GM12878 (cell line): ENCODE results near the gene SLC37A1. TPM values are rescaled to one million over a fixed set of nuclear protein-coding genes. Genes with fewer than 3 reads are reported as not detected.

ENCODE experiments used
- ATAC-seq: fragments of 200-7000 bp; cut with Tn5 transposase; 3 replicates; pipeline ENCODE4 v1.9.1; 2020; ENCODE audit warnings: mild to moderate bottlenecking, moderate library complexity
- BruUV-seq: library from RNA; stranded (reverse); fragments of 400-500 nt; replicated peaks from 2 replicates; lab custom pipeline; 2021; lab: Mats Ljungman, UMichigan
- CTCF ChIA-PET: fragments of 300-600 bp; sonication (Branson Sonifier 250); formaldehyde crosslinking; extraction: SDS; loops from one replicate; lab custom pipeline; 2021; ENCODE audit warnings: inconsistent platforms; lab: Yijun Ruan, JAX
- POLR2A ChIA-PET: fragments of 350-600 bp; formaldehyde crosslinking; extraction: SDS; loops from one replicate; lab custom pipeline; 2021; ENCODE audit warnings: inconsistent platforms; lab: Charles Lee
- RAD21 ChIA-PET: fragments of 300-600 bp; sonication (Branson Sonifier 250); formaldehyde crosslinking; loops from one replicate; lab custom pipeline; 2023; ENCODE audit warnings: antibody characterized with exemption; ENCODE audit not compliant: unreplicated experiment; lab: Charles Lee
- SMC1A ChIA-PET: fragments of 300-600 bp; sonication (Branson Sonifier 250); formaldehyde crosslinking; loops from one replicate; lab custom pipeline; 2023; ENCODE audit not compliant: unreplicated experiment, uncharacterized antibody; lab: Charles Lee
- DNase-seq: peaks from one replicate; pipeline ENCODE4 v3.0.0-alpha.2; 2011; ENCODE audit warnings: low read depth, low spot score
- FAIRE-seq: peaks from 3 replicates; lab custom pipeline; 2011; peaks lifted over from hg19 to GRCh38; lab: Jason Lieb, UNC
- H2AFZ ChIP-seq: 2 replicates; pipeline ENCODE4 v1.6.0; 2011; ENCODE audit warnings: low read depth, low read length, control low read depth; ENCODE audit not compliant: control insufficient read depth
- H3K27ac ChIP-seq: 2 replicates; pipeline ENCODE4 v1.5.1; 2011; ENCODE audit warnings: control low read depth; ENCODE audit not compliant: control insufficient read depth, insufficient read depth
- H3K27me3 ChIP-seq, 2 experiments: replicated peaks in 1 of 2; 2 replicates each; pipeline versions ENCODE4 v1.6.0 to v1.6.1; 2011; ENCODE audit warnings: low read length in 1 of 2; ENCODE audit not compliant: control insufficient read depth in 2 of 2, insufficient read depth in 2 of 2
- H3K36me3 ChIP-seq, 2 experiments: 2 replicates each; pipeline ENCODE4 v1.5.1; 2011; ENCODE audit warnings: low read length in 1 of 2; ENCODE audit not compliant: control insufficient read depth in 2 of 2, insufficient read depth in 2 of 2
- H3K4me1 ChIP-seq: 2 replicates; pipeline ENCODE4 v1.6.1; 2011; ENCODE audit warnings: mild to moderate bottlenecking, low read length, moderate library complexity, mixed read lengths; ENCODE audit not compliant: control insufficient read depth, insufficient read depth
- H3K4me2 ChIP-seq: 2 replicates; pipeline ENCODE4 v1.6.0; 2011; ENCODE audit warnings: control low read depth; ENCODE audit not compliant: control insufficient read depth, insufficient read depth
- H3K4me3 ChIP-seq: fragments of 200-600 bp; sonication (generic); 2 replicates; pipeline ENCODE4 v1.5.1; 2016
- H3K79me2 ChIP-seq: 2 replicates; pipeline ENCODE4 v1.6.0; 2011; ENCODE audit warnings: low read length; ENCODE audit not compliant: control insufficient read depth, insufficient read depth
- H3K9ac ChIP-seq: 2 replicates; pipeline ENCODE4 v1.8.0; 2011; ENCODE audit warnings: low read length, control low read depth, mixed read lengths; ENCODE audit not compliant: control insufficient read depth, insufficient read depth
- H3K9me3 ChIP-seq: replicated peaks from 3 replicates; pipeline ENCODE4 v1.5.1; 2011; ENCODE audit warnings: mild to moderate bottlenecking, low read length; ENCODE audit not compliant: control insufficient read depth, insufficient read depth
- H4K20me1 ChIP-seq: 2 replicates; pipeline ENCODE4 v1.6.0; 2011; ENCODE audit not compliant: control insufficient read depth, insufficient read depth
- BCL11A ChIP-seq: IDR thresholded peaks from 2 replicates; pipeline ENCODE4 v1.6.1; 2011; ENCODE audit warnings: low read depth, low read length
- BCL3 ChIP-seq: IDR thresholded peaks from 2 replicates; pipeline ENCODE4 v1.6.1; 2011; ENCODE audit warnings: borderline replicate concordance, low read depth, mild to moderate bottlenecking, moderate library complexity, low read length; ENCODE audit not compliant: insufficient read depth, poor library complexity, severe bottlenecking
- IKZF2 ChIP-seq, 2 experiments: fragments of 450-650 bp; IDR thresholded peaks; 2 replicates each; pipeline ENCODE4 v1.6.1; 2017; ENCODE audit warnings: mild to moderate bottlenecking in 2 of 2, moderate library complexity in 2 of 2
- NFYA ChIP-seq: IDR thresholded peaks from 2 replicates; pipeline ENCODE4 v1.6.1; 2011; ENCODE audit warnings: low read depth, mild to moderate bottlenecking, low read length, improper control_type of control experiment, borderline replicate concordance
- PAX5 ChIP-seq: IDR thresholded peaks from 2 replicates; pipeline ENCODE4 v1.6.1; 2011; ENCODE audit warnings: low read depth, low read length, borderline replicate concordance
- PKNOX1 ChIP-seq: fragments of 450-650 bp; IDR thresholded peaks from 2 replicates; pipeline ENCODE4 v1.6.1; 2016; ENCODE audit warnings: mild to moderate bottlenecking
- RCOR1 ChIP-seq: conservative IDR thresholded peaks from 2 replicates; pipeline ENCODE4 v1.6.1; 2012; ENCODE audit warnings: low read depth, low read length, improper control_type of control experiment
- REST ChIP-seq: IDR thresholded peaks from 2 replicates; pipeline ENCODE4 v1.6.1; 2012; ENCODE audit warnings: mild to moderate bottlenecking, low read depth, low read length
- TCF3 ChIP-seq: IDR thresholded peaks from 2 replicates; pipeline ENCODE4 v1.6.1; 2012; ENCODE audit warnings: low read depth, mild to moderate bottlenecking, low read length, borderline replicate concordance; ENCODE audit not compliant: insufficient read depth
- USF1 ChIP-seq: IDR thresholded peaks from 2 replicates; pipeline ENCODE4 v1.6.1; 2011; ENCODE audit warnings: borderline replicate concordance, low read depth, mild to moderate bottlenecking, moderate library complexity, mixed read lengths, low read length; ENCODE audit not compliant: insufficient read depth; ENCODE audit errors: extremely low read length
- ZBTB4 ChIP-seq: fragments of 450-650 bp; formaldehyde crosslinking; IDR thresholded peaks from 2 replicates; pipeline ENCODE4 v1.4.0; 2022; ENCODE audit warnings: mild to moderate bottlenecking, moderate library complexity
- WGBS: methylation state at CpG from one replicate; pipeline ENCODE4 v1.1.6; 2016; ENCODE audit warnings: low lambda C conversion rate; ENCODE audit not compliant: insufficient replicate concordance, insufficient coverage; ENCODE audit errors: missing lambda C conversion rate; 5-methylcytosine and 5-hydroxymethylcytosine counted together
- in situ Hi-C: fragments of 300-500 bp; cut with MboI; formaldehyde crosslinking; loops from 9 replicates; pipeline ENCODE4 v1.14.3; 2018; ENCODE audit warnings: mixed read lengths
- intact Hi-C: fragments of 100-400 bp; cut with micrococcal nuclease; formaldehyde crosslinking; loops from one replicate; pipeline ENCODE4 v1.14.2; 2022; ENCODE audit not compliant: unreplicated experiment
- polyA plus RNA-seq, 11 experiments: library from polyadenylated mRNA; depleted of rRNA in 4 of 11; unstranded in 6 of 11; stranded (reverse) in 5 of 11; fragments of >200 nt; fragmentation: Nextera tagmentation in 4 of 11; fragmentation: Illumina TruSeq in 1 of 11; extraction: Ambion mirVana in 4 of 11; extraction: Trizol in 1 of 11; gene quantifications; 1 replicate in 1 of 11; 2 replicates in 10 of 11; pipeline versions ENCODE4 v1.2.1 to v1.2.3, GENCODE V29; 2011 to 2016; ENCODE audit warnings: inconsistent platforms in 2 of 11, missing spikeins in 2 of 11, low read depth in 1 of 11
- total RNA-seq, 4 experiments: library from RNA; depleted of rRNA in 3 of 4; stranded (reverse); fragments of >200 nt in 3 of 4; fragmentation: Illumina TruSeq in 1 of 4; extraction: Trizol in 1 of 4; gene quantifications; 2 replicates each; pipeline versions ENCODE4 v1.2.1 to v1.2.3, GENCODE V29; 2013 to 2021

Gene SLC37A1
- total and polyA plus RNA-seq, 10 of the 15 experiments (the other 5 are each of a cell fraction or from before 2014, with no cell fraction given): 1.1 to 35.5 (median 24.4) TPM

DNA sequence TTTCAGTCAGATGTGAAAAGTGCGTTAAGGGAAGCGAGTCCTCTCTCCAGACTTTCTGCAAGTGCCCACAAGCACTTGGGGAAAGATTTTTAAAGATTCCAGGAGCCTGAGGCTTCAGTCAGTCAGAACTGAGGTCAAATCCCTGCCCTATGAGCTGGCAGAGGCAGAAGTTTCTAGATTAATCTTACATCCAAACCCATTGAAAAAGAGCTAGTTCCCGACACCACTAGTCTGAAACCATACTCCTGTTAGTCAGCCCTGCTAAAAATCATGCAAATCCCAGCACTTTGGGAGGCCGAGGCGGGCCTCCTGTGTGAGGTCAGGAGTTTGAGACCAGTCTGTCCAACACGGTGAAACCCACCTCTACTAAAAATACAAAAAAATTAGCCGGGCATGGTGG is 38.6 kb upstream of the SLC37A1 start:
- CTCF ChIA-PET: interaction anchor here (0.7 to 6.4 kb wide), 5 partner anchors 10 to 61 kb away, joined by 3 to 71 read pairs (median 5); no protein-coding TSS in a partner anchor
- ATAC-seq (peak; percentile 2), FAIRE-seq (no peak), DNase-seq (no peak)
- H3K36me3 ChIP-seq: no peaks in the 10 kb centered on the region
- peak overlapping the region; percentile 15; the same call in 1 of the 2 replicates for H3K27ac ChIP-seq
- RAD21 ChIA-PET: interaction anchor here (0.6 to 7.1 kb wide), 8 partner anchors 8 to 831 kb away, joined by 3 to 58 read pairs (median 4); no protein-coding TSS in a partner anchor
- BruUV-seq: no TSS peak
- no peaks in the 10 kb centered on the region; the same call in 2 of the 3 replicates for H3K9me3 ChIP-seq
- no peak overlapping the region for H3K4me3 ChIP-seq
- no peaks in the 10 kb centered on the region for H3K27me3 ChIP-seq
- peak overlapping the region; percentile 57 for H3K4me2 ChIP-seq
- H3K9ac ChIP-seq: no peak overlapping the region
- intact Hi-C loops (no loop called here), in situ Hi-C loops (no loop called here)
- no peak overlapping the region for H2AFZ ChIP-seq
- SMC1A ChIA-PET: interaction anchor here (0.6 to 5.2 kb wide), 8 partner anchors 7 to 251 kb away, joined by 3 to 50 read pairs (median 5); no protein-coding TSS in a partner anchor
- whole genome bisulfite sequencing: 36% methylated on average over 7 of the region's 7 CpGs
- POLR2A ChIA-PET: interaction anchor here (0.8 to 2.0 kb wide), 2 partner anchors 60 to 63 kb away, joined by 3 to 7 read pairs; no protein-coding TSS in a partner anchor
- peaks cover 48% of the 10 kb centered on the region for H3K4me1 ChIP-seq
- H4K20me1 ChIP-seq: no peaks in the 10 kb centered on the region
- no peaks in the 10 kb centered on the region for H3K79me2 ChIP-seq
- no peak for TF ChIP-seq PKNOX1
- no peak for TF ChIP-seq USF1
- TF ChIP-seq REST: no peak
- peak in 1 of 2 experiments; percentile 28; a peak in 1 of 4 replicates for TF ChIP-seq IKZF2 (IDR thresholded peaks at IDR 0.05)
- TF ChIP-seq TCF3: no peak
- no peak for TF ChIP-seq ZBTB4 (CRISPR knock-in tag)
- TF ChIP-seq BCL11A: no peak
- TF ChIP-seq RCOR1: 0 out of 2 replicates have a peak, but pooled peaks have one; percentile 5
- TF ChIP-seq PAX5: no peak
- TF ChIP-seq BCL3: no peak
- TF ChIP-seq NFYA: no peak
